GM21367 (cell line): ENCODE results near the gene MEP1B.
"Not testable (repeated sequence)": the region's sequence is repeated elsewhere in the genome, so short reads cannot be mapped to it uniquely, and the experiment has no call there.

Source experiments
- ATAC-seq: cut with Tn5 transposase; IDR thresholded peaks from one replicate; pipeline ENCODE4 v1.9.1; 2021; ENCODE audit not compliant: unreplicated experiment

Gene MEP1B

DNA sequence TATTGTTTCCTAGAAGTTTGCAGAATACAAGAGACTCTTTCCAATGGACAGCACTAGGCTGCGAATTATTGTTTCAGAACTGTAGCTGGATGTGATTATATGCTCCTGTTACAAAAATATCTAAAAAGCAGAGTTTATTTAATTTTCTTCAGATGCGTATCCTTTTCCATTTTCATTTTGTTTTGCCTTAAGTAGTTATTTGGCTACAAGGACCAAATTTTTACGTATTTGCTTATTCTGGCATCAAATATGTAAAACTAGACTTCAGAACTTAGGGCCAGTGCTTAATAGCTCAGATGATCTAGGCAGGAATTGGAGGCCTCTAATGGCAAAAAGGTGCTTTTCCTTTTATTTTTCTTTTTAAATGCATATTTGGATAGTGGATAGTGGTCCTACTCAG is 18.7 kb downstream of the MEP1B start:
- no peak for ATAC-seq

DNA sequence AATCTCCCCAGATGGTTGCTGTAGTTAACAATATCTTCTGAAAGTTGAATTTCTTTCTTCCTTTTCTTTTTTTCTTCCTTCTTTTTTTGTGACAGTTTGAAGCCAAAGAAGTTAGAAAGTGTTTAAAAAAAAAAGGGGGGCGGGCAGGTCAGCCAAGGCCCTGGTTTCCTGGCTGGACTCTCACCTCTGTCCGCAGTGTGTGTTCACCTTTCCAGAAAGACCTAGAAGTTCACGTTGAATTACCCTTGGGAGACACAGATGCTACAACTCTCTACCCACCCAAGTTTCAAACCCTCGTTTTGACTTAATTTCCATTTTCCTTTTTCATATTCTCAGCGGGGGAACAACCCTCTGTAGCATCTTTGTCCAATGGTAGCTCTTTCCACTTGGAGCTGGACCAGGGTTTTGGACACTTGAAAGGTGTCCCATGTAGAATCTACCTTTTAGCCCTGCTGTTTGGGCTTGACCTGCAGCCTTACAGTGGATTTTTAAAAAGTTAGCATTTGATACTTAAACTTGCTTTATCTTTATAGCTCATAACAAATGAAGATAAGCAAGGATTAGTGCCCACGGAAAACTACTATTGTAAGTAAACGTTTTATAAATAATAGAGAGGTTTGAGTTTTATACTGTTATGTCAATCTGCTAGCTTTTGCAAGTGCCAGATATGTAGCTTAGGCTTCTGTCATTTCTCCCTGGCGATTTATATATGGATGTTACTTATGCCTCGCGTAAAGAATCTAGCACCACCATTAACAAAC is 20.0 kb downstream of the MEP1B start:
- no peak for ATAC-seq

DNA sequence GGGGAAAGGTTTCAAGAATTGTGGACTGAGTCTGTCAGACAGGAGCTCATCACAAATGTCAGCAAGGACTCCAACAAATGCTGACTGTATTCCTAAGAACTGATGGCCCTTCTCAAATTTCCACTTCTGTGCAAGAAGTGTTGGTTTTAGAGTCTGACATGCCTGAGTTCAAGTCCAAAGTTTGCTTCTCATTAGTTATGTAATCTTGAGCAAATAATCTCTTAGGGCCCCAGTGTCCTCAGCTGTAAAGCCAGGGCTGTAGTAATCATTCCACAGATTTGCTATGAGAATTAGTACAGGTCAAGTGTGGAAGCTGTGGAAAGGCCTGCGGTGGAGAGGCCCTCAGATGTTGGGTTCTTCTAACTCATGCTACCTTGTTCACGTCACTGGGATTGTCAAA is 23.9 kb downstream of the MEP1B start:
- ATAC-seq, result no peak

DNA sequence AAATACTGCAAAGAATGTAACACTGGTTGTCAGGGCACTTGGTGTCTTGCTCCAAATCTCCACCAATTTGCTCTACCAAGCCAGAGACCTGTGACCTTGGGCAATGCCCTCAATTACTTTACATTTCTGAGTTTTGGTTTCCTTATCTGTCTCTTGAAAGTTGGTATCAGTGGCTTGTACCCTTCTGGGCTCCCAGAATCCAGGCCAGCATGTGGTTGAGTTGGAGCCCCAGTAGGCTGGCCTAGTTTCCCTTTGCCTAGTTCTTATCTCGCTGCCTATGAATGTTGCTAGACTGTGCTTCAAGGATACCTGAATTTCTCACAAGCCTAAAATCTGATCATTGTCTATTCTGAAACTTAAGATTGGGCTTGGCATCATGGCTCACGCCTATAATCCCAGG is 26.6 kb downstream of the MEP1B start:
- ATAC-seq, result no peak

DNA sequence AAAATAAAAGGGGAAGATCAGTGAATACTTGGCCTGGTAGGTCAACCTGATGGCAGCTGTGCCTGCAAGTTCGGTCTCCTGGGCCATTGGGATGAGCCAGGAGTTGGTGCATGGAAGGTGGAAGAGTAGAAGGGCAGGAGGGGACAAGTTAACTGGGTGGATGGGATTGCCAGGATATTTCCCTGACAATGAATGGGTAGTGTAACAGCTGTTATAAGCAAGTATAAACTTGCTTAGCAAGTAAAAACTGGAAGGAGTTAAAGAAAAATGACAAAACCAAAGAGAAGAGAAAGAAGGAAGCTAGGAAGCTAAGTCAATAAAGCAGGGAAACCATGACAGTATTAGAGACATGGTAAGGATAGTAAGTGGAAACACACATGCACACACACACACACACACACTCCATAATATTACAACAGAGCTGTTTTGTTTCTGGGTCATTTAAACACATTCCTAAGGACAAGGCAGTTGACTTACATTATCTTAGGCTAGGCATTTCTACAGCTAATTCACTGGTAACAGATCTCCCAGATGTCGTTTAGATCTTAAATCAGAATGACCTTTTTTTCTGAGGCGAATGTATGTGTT is 29.7 kb downstream of the MEP1B start:
- ATAC-seq, result no peak

DNA sequence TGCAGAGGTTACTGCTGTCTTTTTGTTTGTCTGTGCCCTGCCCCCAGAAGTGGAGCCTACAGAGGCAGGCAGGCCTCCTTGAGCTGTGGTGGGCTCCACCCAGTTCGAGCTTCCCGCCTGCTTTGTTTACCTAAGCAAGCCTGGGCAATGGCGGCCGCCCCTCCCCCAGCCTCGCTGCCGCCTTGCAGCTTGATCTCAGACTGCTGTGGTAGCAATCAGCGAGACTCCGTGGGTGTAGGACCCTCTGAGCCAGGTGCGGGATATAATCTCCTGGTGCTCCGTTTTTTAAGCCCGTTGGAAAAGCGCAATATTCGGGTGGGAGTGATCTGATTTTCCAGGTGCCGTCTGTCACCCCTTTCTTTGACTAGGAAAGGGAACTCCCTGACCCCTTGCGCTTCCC is 43.5 kb downstream of the MEP1B start:
- ATAC-seq, result not testable (repeated sequence)

DNA sequence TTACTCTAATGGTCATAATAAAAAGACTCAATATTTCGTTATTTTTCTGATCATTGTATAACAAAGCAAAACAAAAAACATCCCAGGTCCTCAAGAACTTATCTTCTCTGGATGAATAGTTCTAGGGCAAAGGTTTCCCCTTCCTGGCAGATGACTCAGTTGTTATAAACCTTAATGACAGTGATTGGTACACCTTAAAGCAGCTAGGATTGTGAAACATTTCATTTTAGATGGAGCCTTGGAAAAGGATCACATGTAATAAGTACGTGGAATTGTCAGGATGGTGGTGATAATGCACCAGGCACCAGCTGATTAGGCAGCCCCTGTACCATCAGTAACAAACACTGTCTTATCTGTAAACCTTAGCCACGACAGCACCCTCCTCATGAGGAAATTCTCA is 47.2 kb downstream of the MEP1B start:
- no peak for ATAC-seq

DNA sequence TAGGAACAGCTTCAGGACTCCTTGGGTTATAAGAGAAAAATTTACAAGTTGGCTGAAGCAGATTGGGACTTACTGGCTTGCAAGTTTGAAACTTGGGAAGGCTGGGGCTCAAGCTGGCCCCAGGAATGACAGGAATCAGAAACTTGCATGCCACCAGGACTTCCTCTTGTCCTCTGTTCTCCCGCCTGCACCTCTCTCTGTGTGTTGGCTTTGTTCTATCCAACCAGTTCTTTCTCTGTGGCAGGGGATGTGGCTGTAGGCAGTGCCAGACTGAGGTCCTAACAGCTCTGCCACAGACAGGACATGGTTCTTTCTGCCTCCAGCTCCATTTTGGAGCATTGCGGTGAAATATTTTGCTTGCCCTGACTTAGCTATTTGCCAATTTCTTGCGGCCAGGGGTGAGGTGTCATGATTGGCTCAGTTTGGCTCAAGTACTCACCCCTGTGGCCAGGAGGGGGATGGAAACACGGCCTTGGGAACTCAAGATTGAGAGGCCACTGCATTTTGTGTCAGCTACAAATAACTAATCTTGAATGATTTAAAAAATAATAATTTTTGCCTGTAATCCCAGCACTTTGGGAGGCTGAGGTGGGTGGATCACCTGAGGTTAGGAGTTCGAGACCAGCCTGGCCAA is 48.9 kb downstream of the MEP1B start:
- ATAC-seq, result no peak

DNA sequence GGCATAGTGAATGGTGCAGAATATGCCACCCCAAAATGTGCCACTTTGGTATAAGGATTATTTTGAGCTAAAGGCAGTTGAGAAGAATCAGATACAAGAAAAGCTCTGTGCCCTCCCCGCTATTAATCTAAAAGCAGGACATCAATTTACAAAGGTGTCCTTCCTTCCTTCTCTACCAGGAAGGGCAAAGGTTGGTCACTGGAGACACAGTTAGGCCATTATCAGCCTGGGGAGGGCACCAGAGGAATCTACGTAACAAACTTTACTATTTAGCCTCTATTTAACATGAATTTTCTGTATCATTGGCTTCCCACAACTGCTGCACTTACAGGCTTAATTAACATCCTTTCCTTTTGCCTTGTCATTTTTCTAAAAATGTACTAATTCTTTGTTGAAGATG is 52.6 kb downstream of the MEP1B start:
- no peak for ATAC-seq

DNA sequence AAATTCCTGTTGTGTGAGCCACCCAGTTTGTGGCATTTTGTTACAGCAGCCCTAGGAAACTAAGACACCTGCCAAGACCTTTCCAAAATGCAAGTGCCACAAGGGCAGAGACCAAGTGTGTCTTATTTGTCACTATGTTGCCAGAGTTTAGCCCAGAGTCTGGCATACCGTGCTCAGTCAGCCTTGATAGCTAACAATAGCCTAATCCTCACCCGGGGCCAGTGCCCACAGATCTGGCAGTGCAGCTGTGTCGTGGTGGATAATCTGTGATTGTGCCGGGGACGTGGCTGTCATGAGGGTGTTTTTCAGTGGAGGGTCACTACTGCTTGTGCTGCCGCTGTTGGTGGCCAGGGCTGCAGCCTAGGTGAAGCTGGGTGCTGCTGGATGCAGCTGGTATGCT is 53.5 kb downstream of the MEP1B start:
- no peak for ATAC-seq

DNA sequence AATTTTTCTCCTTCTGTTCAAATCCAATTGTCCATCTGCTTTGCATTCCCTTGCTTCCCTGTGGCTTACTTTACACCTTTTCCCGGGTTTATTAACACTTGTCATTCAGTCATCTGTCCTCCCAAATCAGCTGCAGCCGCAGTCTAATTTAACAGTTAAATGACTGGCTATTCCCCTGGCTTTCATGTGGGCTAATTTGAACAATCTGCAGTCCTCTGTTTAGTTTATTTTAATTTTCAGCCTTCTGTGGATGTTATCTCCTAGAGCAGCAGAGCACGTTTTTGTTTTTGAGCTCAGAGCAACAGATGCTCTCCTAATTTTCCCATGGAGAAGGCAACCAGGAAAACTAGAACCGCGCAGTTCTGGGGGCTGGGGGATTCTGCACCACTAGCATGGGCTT is 55.0 kb downstream of the MEP1B start:
- no peak for ATAC-seq

DNA sequence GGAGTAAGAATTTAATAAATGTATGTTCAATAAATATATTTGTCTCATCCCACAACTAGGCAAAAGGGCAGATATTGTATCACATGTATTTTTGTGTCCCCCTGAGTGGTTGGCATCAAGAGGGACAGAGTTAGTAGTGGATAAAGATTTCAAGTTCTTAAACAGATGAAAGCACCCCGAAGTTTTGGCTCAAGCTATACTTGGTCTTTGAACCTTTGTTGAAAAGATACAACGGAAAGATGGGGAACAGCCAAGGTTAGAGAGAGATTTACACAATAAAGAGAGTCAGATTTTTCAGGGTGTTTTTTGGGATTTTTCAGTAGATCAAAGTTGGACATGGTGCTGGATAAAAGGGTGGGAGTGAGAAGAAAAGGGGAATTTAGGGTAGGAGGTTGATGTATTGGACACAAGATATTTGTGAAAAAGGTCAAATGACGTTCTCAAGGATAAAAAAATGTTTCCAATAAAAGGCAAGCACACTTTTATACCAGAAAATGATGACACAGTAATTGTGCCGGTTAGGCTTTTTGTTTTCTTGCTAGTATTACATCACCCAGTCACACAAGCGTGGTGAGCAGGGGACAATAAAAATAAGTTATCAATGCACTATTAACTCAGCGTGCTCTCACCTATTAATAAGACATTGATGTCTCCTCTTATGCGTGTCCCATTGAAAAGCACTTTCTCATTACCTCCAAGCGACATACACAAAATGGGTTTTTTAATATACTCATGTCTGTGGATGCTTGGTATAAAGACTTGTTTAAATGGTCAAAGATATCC is 59.5 kb downstream of the MEP1B start:
- ATAC-seq, result no peak

DNA sequence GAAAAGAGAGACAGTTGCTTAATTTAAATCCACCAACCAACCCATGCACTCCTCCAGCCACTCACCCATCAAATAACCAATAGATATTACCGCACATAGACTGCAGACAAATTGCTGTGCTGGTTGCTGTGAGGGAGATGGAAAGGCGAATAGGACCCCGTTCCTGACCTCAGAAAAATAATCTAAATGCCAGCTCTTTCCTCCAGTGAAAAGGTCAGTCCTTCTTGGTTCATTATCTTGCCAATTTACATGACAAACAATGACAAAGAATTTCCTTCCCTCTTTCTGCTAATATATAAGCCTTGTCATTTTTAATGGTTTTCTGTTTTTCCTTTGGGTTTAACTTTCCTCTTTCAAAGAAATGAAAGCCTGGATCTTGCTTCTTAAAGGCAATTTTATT is 61.6 kb downstream of the MEP1B start:
- no peak for ATAC-seq

DNA sequence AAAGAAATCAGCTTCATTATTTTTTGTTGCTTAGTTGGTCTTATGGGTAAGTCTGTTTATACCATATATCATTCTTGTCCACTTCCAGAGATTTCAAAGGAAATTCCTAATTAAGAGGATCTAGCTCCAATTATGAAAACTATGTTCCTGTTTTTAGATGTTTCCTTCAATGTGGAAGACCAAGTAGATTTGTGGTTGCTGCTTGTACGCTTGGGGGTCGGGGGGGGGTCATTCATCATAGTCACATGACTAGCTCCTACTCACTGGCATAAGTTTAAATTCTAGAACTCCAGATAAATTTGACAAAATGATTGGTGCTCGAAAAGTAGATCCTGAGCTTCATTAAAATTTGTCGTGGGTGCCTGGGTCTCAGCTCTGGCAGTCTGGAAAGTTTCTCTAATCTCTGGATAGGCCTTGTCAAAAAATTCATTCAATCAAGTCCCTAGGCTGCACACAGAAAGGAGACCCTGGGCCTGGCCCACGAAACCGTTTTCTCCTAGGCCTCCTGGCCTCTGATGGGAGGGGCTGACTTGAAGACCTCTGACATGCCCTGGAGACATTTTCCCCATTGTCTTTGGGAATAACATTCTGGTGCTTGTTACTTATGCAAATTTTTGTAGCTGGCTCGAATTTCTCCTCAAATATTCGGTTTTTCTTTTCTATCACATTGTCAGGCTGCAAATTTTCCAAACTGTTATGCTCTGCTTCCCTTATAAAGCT is 62.5 kb downstream of the MEP1B start:
- no peak for ATAC-seq

DNA sequence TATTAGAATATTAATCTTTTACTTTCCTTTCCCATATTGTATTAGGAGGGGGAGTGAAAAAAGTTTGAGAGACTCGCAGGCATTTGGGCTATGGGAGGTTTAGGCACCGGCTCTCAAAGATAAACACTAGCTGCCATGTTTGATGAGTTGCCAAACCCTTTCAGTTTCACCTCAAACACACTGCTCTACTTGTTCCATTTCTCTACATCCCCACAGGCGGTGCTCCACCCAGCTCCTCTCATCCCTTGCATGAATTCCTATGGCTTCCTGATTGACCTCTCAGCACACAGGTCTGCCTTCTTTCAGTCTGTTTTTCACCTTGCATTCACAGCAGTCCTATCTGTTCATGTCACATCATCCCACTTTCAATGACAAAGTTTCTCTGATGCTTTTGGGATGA is 65.7 kb downstream of the MEP1B start:
- no peak for ATAC-seq

DNA sequence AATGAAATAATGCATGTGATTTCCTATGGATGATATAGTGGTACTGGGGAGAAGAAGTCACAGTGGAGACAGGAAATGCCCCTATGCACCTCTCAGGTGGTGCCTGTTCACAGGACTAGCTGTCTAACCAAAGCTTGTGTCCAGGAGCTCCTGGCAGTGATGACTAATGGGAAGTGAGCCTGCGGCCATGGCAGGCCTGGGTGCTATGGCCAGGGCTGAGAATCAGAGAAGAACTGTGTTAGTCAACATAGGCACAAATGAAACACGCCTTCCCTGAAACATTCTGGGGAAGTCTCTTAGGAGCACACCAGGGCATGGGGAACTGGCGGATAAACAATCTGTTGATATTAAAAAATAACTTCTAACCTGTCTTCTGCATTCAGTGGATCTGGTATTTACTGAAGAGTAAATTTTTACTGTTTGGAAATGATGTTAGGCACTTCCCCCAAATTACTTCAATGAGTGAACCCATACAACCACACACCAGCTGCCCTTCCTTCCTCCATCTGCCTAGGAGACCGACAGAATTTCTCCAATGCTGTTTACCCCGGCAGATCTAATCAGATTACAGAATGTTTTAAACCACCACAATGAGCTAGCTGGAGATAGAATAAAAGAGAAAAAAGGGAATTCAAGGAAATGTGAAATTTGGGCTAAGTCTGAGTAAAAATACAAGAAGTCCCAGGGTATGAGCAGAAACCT is 67.4 kb downstream of the MEP1B start:
- no peak for ATAC-seq

DNA sequence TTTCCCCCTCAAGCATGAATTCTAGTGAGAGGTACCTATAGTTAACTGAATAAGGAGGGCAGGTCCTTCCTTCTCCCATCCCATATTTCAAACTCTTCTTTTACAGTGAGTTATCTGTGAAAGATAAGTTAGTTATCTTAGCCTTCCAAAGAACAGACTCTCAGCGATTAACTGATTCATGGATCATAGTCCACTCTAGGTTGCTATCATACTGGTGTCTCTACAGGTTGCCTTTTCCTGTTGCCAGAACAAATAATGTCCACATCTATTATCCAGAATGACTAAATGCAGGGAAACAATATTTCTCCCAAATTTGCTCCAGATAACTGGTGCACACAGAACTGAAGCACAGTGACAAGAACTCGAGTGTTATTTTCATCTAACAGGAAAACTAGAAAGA is 68.3 kb downstream of the MEP1B start:
- ATAC-seq, result no peak

DNA sequence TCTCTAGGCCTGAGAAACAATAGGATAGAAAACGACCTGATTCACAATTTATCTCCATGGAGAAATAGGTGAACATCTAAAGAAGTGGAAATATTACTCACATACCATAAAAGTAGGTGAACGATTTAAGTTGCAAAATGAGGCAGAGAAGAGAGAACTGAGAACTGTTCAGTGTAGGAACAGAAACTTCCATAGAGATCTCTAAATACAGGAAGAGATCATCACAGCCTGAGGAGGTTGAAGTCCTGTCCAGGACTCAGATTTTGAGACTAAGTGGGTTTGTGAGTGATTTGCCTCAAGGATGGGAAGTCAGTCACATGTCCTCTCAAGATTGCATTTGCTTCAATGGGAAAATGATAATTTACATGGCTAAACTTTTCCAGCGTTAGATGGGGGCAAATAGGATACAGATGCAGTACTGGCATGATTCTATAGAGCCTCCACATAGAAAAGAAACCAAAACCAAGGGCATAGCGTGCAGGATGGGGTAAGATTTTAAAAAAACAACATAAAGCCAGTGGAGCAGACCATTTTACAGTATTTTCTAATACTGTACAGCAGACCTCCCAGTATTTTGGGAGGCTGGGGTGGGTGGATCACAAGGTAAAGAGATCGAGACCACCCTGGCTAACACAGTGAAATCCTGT is 68.8 kb downstream of the MEP1B start:
- ATAC-seq, result no peak

DNA sequence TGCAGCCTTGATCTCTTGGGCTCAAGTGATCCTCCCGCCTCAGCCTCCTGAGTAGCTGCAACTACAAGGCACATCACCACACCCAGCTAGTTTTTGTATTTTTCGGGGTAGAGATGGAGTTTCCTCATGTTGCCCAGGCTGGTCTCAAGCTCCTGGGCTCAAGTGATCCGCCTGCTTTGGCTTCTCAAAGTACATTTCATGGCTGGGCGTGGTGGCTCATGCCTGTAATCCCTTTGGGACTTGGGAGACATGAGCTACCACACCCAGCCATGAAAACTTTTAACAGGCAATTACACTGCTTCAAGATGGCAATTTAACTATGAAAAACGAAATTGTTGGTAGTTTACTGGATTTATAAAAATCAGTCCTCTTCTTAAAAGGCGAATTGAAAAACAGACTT is 69.7 kb downstream of the MEP1B start:
- ATAC-seq, result no peak

DNA sequence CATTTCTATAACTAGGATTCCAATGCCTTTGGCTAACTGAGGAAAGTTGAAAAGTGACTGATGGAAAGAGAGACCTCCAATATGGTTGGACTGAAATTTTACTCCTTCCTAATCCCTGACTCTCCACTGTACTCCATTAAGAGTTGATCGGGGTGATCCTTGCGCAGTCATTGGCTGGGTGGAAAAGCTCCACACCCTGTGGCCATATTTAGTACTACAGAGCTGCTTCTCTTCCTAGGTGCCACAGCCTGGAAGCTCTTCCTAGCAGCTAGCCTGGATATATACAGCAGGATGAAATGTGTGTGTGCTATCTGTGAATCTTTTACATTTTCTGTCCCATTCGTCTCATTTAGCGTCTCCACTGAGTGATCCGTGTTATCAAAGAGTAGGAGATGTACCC is 71.2 kb downstream of the MEP1B start:
- ATAC-seq, result no peak
